Cerebellar nuclear complex (tissue), 1 donor: ENCODE measurements around the gene ABCF2.

Experiments
- DNase-seq, 2 experiments: peaks; one replicate each; lab custom pipeline; 2025; lab: John Stamatoyannopoulos, UW

Gene ABCF2

DNA sequence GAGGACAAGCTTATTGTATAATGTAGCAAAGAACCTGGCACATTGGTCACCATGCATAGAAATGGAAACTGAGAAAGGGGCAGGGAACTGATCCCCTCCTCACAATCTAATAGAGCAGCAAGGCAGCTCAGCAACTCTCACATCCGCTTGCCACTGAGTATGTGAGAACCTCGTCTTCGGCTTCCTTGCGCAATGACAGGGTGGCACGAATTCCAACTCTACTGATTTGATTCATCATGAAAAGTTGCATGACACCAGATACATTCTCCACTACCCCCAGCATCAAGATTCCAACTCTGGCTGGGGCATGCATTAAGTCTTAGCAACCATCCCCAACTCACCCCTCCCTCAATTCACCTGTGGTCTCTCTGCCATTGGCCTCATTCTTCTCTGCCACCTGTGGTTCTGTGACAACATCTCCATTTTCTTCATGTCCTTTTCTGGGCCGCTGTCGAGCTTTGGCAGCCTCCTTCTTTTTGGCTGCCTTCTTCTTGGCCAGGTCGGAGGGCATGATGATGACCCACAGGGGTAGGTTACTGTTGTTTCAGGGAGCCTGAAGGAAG, 976 bp downstream of the ABCF2 start:
- no peak for DNase-seq

- no peak for DNase-seq
Measured at GRCh38 chr7:151223728-151224127, 3.3 kb downstream of the ABCF2 start.

DNA sequence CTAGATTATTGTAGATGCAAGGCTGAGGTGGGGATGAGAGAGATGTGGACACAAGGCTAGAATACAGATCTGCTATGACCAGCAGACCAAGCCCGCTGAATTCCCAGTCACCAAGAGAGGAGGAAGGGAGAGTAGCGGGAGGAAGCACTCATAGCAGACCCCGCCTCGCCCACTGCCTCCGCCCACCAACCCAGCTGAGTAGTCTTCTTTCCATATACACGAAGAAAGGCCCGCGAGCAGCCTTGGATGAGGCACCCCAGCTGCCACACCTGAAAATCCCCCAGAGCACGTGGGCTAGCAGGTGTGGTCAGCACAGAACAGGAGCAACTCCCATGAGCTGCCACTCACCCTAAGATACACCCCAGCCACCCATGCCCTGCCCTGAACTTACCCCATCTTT, 8.8 kb downstream of the ABCF2 start:
- DNase-seq = no peak

DNA sequence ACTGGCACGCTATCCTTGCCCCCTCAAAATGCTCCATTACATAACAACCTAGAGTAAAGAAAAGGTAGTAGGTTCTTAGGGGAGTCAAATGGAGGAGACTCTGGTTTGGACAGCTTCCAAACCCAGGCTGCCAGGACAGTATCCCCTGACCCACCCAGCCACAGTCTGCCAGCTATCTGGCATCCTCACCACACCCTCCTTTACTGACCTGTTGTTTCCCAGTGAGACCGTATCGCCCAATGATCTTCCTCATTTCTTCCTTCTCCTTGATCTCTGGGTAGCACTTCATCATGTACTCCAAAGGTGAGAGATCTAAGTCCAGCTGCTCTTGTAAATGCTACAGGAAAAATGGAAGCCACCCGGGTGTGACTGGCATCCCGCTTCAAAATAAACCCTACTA, 11.6 kb downstream of the ABCF2 start:
- no peak for DNase-seq

- no peak for DNase-seq
Measured at GRCh38 chr7:151213826-151214225, 13.2 kb downstream of the ABCF2 start.

GRCh38 chr7:151212626-151213025, 14.4 kb downstream of the ABCF2 start:
- no peak for DNase-seq

- DNase-seq = no peak
Measured at GRCh38 chr7:151211155-151211772, 15.7 kb downstream of the ABCF2 start.

GRCh38 chr7:151210087-151210854, 16.7 kb downstream of the ABCF2 start, which contains the start of gene H2BK1:
TSS of gene H2BK1 (minus strand) at chr7:151210488. CDS start at chr7:151210318, 170 bp downstream.
- DNase-seq = no peak

GRCh38 chr7:151209588-151209987, 17.4 kb downstream of the ABCF2 start:
- DNase-seq = no peak

- no peak for DNase-seq
Measured at GRCh38 chr7:151208253-151208862, 18.6 kb downstream of the ABCF2 start.

DNA sequence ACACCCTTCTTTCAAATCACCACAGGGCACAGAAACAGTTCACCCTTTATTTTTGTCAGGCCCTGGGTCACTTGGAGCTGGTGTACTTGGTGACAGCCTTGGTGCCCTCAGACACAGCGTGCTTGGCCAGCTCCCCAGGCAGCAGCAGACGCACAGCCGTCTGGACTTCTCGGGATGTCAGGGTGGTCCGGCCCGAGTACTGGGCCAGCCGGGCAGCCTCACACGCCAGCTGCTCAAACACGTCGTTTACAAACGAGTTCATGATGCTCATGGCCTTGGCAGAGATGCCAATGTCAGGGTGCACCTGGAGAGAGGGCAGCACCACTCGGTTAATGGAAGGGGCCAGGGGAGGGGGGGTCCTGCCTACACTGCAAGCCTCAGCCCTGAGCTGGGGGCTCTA, 19.2 kb downstream of the ABCF2 start:
- DNase-seq = no peak

DNA sequence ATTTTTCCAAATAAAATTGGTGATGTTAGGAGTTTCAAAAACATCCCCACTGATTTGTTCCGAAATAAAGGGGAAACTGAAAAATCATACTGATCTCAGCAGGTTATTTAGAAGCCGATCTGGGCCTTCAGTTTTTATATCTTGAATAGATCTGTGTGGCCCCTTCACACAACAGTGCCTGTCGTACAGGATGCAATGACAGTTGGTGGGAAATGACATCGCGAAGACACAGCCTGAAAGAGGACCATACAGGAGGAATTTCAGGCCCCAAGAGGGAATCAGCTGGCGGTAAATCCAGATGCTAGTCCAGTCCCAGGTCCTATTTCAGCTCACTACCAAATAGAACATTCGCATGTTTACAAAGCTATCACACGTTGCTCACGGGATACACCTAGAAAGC, 19.7 kb downstream of the ABCF2 start:
- DNase-seq = no peak

DNA sequence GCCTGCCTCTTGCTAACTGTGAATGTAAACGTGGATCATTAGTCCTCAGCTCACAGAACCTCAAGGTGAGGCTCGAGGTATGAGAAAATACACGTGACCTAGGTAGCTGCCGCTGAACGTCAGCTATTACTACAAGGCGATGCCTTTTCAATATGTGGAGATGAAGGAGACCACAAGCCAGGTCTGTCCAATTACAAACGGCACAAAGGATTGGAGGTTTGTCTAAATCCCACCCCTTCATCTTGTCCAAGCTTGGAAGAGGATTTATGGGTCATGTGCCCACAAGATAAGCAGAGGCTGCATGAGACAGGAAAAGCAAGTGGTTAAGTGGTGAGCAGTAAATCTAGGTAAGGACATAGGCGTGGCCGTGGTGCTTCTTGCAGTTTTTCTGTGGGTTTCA, 20.1 kb downstream of the ABCF2 start:
- no peak for DNase-seq

DNA sequence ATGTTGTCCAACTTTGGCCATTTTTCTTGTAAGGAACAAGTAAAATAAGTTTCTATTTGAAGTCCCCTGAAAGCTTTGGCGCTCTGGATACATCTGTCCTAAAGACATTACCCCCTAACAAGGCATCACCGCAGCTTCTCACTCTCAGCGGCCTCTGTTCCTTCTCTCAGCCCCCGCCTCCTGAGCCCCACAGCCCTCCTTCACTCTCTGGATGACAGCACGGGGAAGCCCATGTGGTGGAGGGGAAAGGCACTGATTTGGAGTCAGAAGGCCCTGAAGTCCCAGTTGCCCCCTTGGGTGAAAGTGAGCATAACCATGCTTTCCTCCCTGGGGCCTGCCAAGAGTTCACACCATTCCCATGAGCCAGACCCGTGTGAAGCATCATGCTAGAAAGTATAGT, 21.3 kb downstream of the ABCF2 start:
- no peak for DNase-seq

- DNase-seq = no peak
Measured at GRCh38 chr7:151204383-151205032, 22.5 kb downstream of the ABCF2 start.

- DNase-seq = no peak
Measured at GRCh38 chr7:151202836-151203235, 24.2 kb downstream of the ABCF2 start.

DNA sequence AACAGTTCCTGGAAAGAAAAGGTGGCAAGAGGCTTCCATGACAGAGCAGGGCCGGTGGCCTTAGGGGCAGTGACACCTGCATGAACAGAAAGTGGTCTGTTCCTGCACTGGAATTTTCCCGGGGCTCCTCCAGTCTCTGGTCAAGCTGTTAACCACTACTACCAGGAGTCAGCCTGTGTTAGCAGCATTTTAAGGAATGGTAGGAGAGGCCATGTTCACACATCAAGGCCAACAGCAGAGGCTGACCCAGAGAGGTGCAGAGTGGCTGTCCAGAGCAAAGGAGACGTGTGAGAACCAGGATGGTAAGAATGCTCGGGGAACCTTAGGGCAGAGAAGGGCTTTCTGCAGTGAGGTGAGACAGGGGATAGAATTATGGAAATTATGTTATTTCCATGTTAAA, 25.3 kb downstream of the ABCF2 start:
- no peak for DNase-seq

DNA sequence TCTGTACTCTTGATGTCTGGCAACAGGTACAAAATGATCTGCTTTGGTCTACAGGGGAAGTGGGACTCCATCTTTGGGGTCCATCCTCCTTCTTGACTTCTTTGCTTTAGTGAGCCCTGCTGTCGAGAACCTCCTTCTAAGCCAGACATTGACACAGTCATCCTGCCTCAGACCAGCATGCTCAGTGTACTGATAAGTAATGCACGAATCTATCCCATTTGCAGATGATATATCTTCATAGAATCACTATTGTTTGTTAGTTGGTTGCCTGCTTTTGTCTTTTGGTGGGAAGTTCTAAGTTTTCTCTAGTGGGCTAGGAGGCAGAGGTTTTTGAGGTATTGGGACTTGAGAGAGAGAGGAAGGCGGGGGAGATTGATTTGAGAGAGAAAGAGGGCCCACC, 25.7 kb downstream of the ABCF2 start:
- no peak for DNase-seq

- DNase-seq = no peak
Measured at GRCh38 chr7:151198945-151199848, 27.8 kb downstream of the ABCF2 start.

DNA sequence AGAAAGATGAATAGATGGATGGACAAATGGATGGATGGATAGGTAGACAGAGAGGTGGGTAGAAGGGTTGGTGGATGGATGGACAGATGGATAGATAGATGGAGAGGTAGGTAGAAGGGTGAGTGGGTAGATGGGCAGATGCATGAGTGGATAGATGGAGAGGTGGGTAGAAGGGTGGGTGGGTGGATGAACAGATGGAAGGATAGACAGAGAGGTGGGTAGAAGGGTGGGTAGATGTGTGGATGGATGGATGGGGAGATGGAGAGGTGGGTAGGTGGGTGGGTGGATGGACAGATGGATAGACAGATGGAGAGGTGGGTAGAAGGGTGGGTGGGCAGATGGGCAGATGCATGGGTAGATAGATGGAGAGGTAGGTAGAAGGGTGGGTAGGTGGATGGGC, 29.1 kb downstream of the ABCF2 start:
- DNase-seq = no peak
